ENCODE results near the gene SPRYD7. TPM values are rescaled to one million over a fixed set of nuclear protein-coding genes. Genes with fewer than 3 reads are reported as not detected.
A peak's percentile ranks its signal among the peaks of the same experiment; 100 is the strongest.
"Not testable (repeated sequence)": the region's sequence is repeated elsewhere in the genome, so short reads cannot be mapped to it uniquely, and the experiment has no call there.

Gene SPRYD7
- total and polyA plus RNA-seq, 8 donors, result 3.6 to 26.9 (median 8.1) TPM; not detected in 1

DNA sequence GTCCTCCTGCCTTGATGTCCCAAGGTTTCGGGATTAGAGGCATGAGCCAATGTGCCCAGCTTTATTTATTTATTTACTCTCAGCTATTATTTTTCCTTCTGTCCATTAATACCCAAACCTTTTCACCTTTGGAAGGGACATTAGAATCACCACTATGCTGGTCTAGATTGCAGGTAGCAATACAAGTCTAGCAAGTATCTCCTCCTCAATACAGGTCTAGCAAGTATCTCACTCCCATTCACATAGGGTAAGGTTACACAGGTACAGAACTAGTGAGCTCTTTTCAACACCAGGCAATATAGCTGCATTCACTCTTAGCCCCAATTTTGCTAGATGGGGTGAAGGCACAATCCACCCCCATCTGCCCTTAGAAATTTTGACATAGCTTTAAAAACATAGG is 17.4 kb upstream of the SPRYD7 start:
- intact Hi-C loops (cut with DNase I; ENCODE audit: low total_unique reads), result no loop called here
- no peak for DNase-seq
- TF ChIP-seq, protein P1, sequence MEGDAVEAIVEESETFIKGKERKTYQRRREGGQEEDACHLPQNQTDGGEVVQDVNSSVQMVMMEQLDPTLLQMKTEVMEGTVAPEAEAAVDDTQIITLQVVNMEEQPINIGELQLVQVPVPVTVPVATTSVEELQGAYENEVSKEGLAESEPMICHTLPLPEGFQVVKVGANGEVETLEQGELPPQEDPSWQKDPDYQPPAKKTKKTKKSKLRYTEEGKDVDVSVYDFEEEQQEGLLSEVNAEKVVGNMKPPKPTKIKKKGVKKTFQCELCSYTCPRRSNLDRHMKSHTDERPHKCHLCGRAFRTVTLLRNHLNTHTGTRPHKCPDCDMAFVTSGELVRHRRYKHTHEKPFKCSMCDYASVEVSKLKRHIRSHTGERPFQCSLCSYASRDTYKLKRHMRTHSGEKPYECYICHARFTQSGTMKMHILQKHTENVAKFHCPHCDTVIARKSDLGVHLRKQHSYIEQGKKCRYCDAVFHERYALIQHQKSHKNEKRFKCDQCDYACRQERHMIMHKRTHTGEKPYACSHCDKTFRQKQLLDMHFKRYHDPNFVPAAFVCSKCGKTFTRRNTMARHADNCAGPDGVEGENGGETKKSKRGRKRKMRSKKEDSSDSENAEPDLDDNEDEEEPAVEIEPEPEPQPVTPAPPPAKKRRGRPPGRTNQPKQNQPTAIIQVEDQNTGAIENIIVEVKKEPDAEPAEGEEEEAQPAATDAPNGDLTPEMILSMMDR (IDR thresholded peaks at IDR 0.05), result no peak
- no peak for TF ChIP-seq POLR2A (IDR thresholded peaks at IDR 0.05)
- TF ChIP-seq POLR2AphosphoS5 (IDR thresholded peaks at IDR 0.05), result no peak
- TF ChIP-seq EP300 (IDR thresholded peaks at IDR 0.05), result no peak
- H3K36me3 ChIP-seq, result no peaks in the 10 kb centered on the region
- no peaks in the 10 kb centered on the region for H3K27me3 ChIP-seq
- 88 to 100% (median 97%) methylated on average over 1 of the region's 1 CpG for WGBS, 5 donors
- no peak overlapping the region for H3K27ac ChIP-seq
- no peak overlapping the region for H3K4me3 ChIP-seq
- H3K9me3 ChIP-seq, result no peaks in the 10 kb centered on the region
- peaks cover 0 to 6% (median 0%) of the 10 kb centered on the region in 4 donors for H3K4me1 ChIP-seq

DNA sequence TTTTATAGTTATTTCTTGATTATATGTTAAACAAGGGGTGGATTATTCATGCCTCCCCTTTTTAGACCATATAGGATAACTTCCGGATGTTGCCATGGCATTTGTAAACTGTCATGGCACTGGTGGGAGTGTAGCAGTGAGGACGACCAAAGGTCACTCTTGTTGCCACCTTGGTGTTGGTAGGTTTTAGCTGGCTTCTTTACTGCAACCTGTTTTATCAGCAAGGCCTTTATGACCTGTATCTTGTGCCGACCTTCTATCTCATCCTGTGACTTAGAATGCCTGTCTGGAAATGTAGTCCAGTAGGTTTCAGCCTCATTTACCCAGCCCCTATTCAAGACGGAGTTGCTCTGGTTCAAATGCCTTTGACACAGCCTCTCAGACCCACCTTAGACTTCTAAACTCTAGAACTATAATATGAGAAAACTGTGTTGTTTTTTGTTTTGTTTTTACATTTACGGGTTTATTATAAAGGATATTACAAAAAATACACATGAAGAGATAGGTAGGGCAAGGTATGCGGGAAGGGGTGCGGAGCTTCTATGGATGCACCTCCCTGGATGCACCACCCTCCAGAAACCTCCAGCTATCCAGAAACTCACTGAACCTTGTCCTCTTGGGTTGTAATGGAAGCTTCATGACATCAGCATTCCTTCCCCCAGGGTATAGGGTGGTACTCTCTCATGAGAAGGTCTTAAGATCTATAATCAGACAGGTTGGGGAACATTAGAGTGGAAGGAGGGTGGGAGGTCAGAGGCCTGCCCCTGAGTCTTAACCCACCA is 15.8 kb upstream of the SPRYD7 start:
- H3K4me3 ChIP-seq, result no peak overlapping the region
- intact Hi-C loops (cut with DNase I; ENCODE audit: low total_unique reads), result no loop called here
- WGBS, 5 donors, result 77 to 86% (median 80%) methylated on average over 7 of the region's 7 CpGs
- H3K27ac ChIP-seq, result no peak overlapping the region
- DNase-seq, result no peak
- peaks cover 0 to 6% (median 0%) of the 10 kb centered on the region in 4 donors for H3K4me1 ChIP-seq
- no peak for TF ChIP-seq POLR2A (IDR thresholded peaks at IDR 0.05)
- TF ChIP-seq, protein P1 (IDR thresholded peaks at IDR 0.05), result no peak
- TF ChIP-seq EP300 (IDR thresholded peaks at IDR 0.05), result no peak
- no peak for TF ChIP-seq POLR2AphosphoS5 (IDR thresholded peaks at IDR 0.05)
- no peaks in the 10 kb centered on the region for H3K27me3 ChIP-seq
- H3K9me3 ChIP-seq, result no peaks in the 10 kb centered on the region
- no peaks in the 10 kb centered on the region for H3K36me3 ChIP-seq

DNA sequence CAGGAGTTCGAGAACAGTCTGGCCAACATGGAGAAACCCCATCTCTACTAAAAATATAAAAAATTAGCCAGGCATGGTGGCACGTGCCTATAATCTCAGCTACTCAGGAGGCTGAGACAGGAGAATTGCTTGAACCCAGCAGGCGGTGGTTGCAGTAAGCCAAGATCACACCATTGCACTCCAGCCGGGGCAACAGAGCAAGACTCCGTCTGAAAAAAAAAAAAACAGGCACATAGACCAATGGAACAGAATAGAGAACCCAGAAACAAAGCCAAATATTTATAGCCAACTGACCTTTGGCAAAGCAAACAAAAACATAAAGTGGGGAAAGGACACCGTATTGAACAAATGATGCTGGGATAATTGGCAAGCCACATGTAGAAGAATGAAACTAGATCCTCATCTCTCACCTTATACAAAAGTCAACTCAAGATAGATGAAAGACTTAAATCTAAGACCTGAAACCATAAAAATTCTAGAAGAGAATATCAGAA is 12.7 kb upstream of the SPRYD7 start:
- WGBS, 5 donors, result 83 to 89% (median 86%) methylated on average over 6 of the region's 6 CpGs
- H3K27me3 ChIP-seq; H3K4me3 ChIP-seq; H3K27ac ChIP-seq; H3K9me3 ChIP-seq; H3K36me3 ChIP-seq; intact Hi-C loops (cut with DNase I; ENCODE audit: low total_unique reads); DNase-seq; H3K4me1 ChIP-seq: not testable (repeated sequence)

DNA sequence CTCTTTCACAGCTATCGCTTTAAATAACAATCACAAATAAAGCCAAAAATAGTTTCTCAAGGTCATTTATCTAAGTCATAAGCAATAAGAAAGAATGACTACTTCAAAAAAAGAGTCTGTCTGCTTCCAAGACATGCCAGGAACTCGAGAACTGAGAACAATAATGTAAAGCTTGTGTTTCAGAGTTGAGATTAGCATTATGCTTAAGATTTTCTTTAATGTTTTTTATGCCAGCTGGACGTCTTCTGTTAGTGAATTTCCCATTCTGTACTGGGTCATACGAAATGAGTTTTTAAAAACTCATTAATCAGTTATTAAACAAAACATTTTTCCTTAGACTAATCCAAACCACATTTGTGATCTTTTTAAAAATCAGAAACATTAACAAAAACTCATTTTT is 3.2 kb upstream of the SPRYD7 start:
- H3K36me3 ChIP-seq, result no peaks in the 10 kb centered on the region
- no peak overlapping the region for H3K4me3 ChIP-seq
- H3K27ac ChIP-seq, result peak overlapping the region in 4 of 5 donors; percentile 14 to 72 (median 48)
- no peaks in the 10 kb centered on the region for H3K27me3 ChIP-seq
- intact Hi-C loops (cut with DNase I; ENCODE audit: low total_unique reads), result no loop called here
- TF ChIP-seq POLR2AphosphoS5 (IDR thresholded peaks at IDR 0.05), result no peak
- no peak for TF ChIP-seq POLR2A (IDR thresholded peaks at IDR 0.05)
- TF ChIP-seq, protein P1 (IDR thresholded peaks at IDR 0.05), result no peak
- no peak for TF ChIP-seq EP300 (IDR thresholded peaks at IDR 0.05)
- H3K9me3 ChIP-seq, result no peaks in the 10 kb centered on the region
- peaks cover 0 to 43% (median 28%) of the 10 kb centered on the region in 4 donors for H3K4me1 ChIP-seq
- 20 to 35% (median 22%) methylated on average over 4 of the region's 4 CpGs for WGBS, 5 donors
- DNase-seq, result peak in 1 of 2 donors; percentile 39

DNA sequence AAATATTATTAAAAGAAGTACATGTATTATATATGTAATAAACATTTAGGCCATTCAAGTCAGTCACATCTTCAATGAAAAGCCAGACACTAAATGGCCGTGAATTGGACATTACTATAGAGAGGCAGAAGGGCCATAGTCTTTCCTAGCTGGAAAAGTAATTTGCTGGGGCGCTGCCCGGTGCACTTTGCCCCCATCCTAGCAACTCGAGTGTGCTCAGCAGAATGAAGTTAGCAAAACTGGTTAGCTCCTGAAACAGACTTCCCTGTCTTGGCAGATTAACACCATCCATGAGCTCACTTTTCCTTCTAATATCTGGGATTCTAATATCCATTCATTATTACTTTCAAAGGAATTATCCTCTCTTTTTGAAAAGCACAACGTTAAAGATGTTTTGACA is 2.8 kb upstream of the SPRYD7 start:
- H3K4me1 ChIP-seq, result peaks cover 0 to 47% (median 30%) of the 10 kb centered on the region in 4 donors
- no peaks in the 10 kb centered on the region for H3K9me3 ChIP-seq
- no peaks in the 10 kb centered on the region for H3K27me3 ChIP-seq
- H3K36me3 ChIP-seq, result no peaks in the 10 kb centered on the region
- TF ChIP-seq, protein P1 (IDR thresholded peaks at IDR 0.05), result no peak
- no peak for TF ChIP-seq EP300 (IDR thresholded peaks at IDR 0.05)
- peak in 1 of 3 donors; percentile 53 for TF ChIP-seq POLR2AphosphoS5 (IDR thresholded peaks at IDR 0.05)
- TF ChIP-seq POLR2A (IDR thresholded peaks at IDR 0.05), result no peak
- H3K4me3 ChIP-seq, result no peak overlapping the region
- WGBS, 5 donors, result 27 to 35% (median 29%) methylated on average over 5 of the region's 5 CpGs
- intact Hi-C loops (cut with DNase I; ENCODE audit: low total_unique reads), result no loop called here
- peak overlapping the region; percentile 14 to 72 (median 36) for H3K27ac ChIP-seq
- DNase-seq, result peak; percentile 78 to 82

Data from stomach (tissue), 9 donors.